Measurements from ENCODE around the gene CCDC80.
A peak's percentile ranks its signal among the peaks of the same experiment; 100 is the strongest.
"Not testable (repeated sequence)": the region's sequence is repeated elsewhere in the genome, so short reads cannot be mapped to it uniquely, and the experiment has no call there.

The CCDC80 gene

GRCh38 chr3:112583105-112583504 lies 57.8 kb downstream of the CCDC80 start:
- DNase-seq (ENCODE audit: low read depth): no peak

- no peak for DNase-seq (ENCODE audit: low read depth)
These were observed 58.6 kb downstream of the CCDC80 start for GRCh38 chr3:112582244-112582874.

- no peak for DNase-seq (ENCODE audit: low read depth)
These were observed 61.2 kb downstream of the CCDC80 start for GRCh38 chr3:112579697-112580096.

GRCh38 chr3:112579232-112579631 lies 61.7 kb downstream of the CCDC80 start:
- DNase-seq (ENCODE audit: low read depth): no peak

- no peak for DNase-seq (ENCODE audit: low read depth)
These were observed 68.2 kb downstream of the CCDC80 start for GRCh38 chr3:112572701-112573100.

- DNase-seq (ENCODE audit: low read depth): no peak
These were observed 71.7 kb downstream of the CCDC80 start for GRCh38 chr3:112569265-112569664.

GRCh38 chr3:112568642-112569041 lies 72.3 kb downstream of the CCDC80 start:
- no peak for DNase-seq (ENCODE audit: low read depth)

GRCh38 chr3:112564940-112565305 lies 76.0 kb downstream of the CCDC80 start:
- DNase-seq (ENCODE audit: low read depth): no peak

GRCh38 chr3:112564247-112564939 lies 76.5 kb downstream of the CCDC80 start:
- DNase-seq (ENCODE audit: low read depth): not testable (repeated sequence)

- peak; percentile 98 for DNase-seq (ENCODE audit: low read depth)
These were observed 79.0 kb downstream of the CCDC80 start, which contains the start of the genes ATG3 and SLC35A5 for GRCh38 chr3:112561734-112562529. TSS of gene ATG3 (minus strand) at chr3:112561962. CDS start at chr3:112561528, 434 bp downstream. TSS of gene SLC35A5 (plus strand) at chr3:112562045. CDS start at chr3:112563404, 1,359 bp downstream.

- peak; percentile 68 for DNase-seq (ENCODE audit: low read depth)
These were observed 79.5 kb downstream of the CCDC80 start for GRCh38 chr3:112561484-112561733.

GRCh38 chr3:112560721-112561483 lies 80.0 kb downstream of the CCDC80 start:
- DNase-seq (ENCODE audit: low read depth): peak; percentile 23

- DNase-seq (ENCODE audit: low read depth): no peak
These were observed 80.6 kb downstream of the CCDC80 start for GRCh38 chr3:112560307-112560706.

- DNase-seq (ENCODE audit: low read depth): no peak
These were observed 83.0 kb downstream of the CCDC80 start for GRCh38 chr3:112557976-112558375.

- no peak for DNase-seq (ENCODE audit: low read depth)
These were observed 85.3 kb downstream of the CCDC80 start for GRCh38 chr3:112555535-112556170.

GRCh38 chr3:112550859-112551258 lies 90.1 kb downstream of the CCDC80 start:
- DNase-seq (ENCODE audit: low read depth): no peak

Measured in activated gamma-delta T cell treated with anti-CD3 and anti-CD28 coated beads, Interleukin-2, amount 50 U/mL, for 16 hours (primary cell).